ENCODE data around the gene SDF2L1.
"Not testable (repeated sequence)": the region's sequence is repeated elsewhere in the genome, so short reads cannot be mapped to it uniquely, and the experiment has no call there.

The SDF2L1 gene

DNA sequence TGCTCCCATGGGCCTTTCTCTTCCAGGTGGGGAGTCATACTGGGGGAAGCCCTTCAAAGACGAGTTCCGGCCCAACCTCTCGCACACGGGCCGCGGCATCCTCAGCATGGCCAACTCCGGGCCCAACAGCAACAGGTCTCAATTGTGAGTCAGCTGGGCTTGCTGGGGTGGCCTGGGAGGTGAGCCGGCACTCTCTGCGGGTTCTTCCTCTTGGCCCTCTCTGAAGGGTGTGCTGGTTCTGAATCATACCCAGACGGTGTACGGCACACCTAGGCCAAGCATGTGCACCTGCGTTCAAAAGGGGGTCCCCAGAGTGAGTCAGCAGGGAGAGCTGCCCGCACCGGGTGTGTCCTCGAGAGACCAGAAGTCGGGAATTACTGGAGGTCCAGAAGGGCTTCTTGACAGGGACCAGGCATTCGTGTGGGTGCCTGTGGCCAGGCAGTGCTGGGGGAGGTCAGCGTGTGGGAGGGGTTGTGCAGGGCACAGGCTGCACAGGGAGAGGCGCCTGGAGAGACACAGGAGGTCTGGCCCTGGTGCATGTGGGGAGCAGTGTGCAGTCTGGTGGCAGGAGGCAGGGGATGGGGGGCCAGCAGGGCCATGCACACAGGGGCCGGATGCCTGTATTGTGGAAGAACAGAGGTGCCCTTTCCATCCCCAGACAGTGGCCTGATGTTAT lies 46.7 kb downstream of the SDF2L1 start:
- no peak for DNase-seq

DNA sequence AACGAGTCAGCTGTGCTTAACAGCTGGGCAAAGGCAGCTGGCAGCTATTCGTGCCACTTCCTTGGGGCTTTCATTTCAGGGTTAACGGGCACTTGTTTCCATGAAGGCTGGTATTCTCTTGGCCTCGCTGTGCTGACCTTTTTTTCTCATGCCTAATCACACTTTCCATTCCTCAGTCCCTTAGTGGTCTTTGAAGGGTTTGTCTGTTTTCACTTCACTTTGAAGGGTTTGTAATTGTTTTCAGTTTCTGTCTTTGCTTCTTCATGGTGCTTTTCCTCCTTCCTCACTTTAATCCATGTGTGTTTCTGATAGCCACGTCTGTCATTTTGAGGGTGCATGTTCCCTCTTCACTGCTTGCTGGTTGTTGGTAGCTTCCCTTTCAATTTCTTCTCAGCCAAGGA lies 48.3 kb downstream of the SDF2L1 start:
- DNase-seq, result no peak

DNA sequence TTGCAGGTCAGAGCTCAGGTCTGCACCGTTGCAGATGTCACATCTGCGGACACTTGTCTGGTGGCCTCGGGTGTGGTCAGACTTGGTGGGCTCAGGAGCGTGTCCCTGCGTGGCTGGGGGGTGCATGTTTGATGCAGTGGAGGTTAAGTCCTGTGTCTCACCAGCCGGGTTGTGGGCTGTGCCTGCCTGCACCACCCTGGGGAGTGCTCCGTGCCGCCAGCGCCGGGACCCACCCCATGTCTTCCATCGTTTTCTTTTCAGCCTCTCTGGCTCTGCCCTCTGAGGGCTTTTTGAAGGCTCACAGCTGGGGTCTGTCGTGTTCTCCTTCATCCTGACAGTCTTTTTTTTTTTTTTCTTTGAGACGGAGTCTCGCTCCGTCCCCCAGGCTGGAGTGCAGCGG lies 49.7 kb downstream of the SDF2L1 start:
- no peak for DNase-seq

DNA sequence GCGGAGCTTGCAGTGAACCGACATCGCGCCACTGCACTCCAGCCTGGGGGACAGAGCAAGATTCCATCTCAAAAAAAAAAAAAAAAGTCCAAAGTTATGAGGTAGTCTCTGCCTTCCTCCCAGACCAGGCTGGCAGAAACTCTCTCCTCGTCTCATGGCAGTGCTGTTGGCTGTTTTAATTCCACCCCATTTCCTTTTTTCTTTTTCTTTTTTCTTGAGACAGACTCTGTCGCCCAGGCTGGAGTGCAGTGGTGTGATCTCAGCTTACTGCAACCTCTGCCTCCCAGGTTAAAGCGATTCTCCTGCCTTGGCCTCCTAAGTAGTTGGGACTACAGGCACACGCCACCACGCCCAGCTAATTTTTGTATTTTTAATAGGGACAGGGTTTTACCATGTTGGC lies 50.8 kb downstream of the SDF2L1 start:
- DNase-seq, result not testable (repeated sequence)

DNA sequence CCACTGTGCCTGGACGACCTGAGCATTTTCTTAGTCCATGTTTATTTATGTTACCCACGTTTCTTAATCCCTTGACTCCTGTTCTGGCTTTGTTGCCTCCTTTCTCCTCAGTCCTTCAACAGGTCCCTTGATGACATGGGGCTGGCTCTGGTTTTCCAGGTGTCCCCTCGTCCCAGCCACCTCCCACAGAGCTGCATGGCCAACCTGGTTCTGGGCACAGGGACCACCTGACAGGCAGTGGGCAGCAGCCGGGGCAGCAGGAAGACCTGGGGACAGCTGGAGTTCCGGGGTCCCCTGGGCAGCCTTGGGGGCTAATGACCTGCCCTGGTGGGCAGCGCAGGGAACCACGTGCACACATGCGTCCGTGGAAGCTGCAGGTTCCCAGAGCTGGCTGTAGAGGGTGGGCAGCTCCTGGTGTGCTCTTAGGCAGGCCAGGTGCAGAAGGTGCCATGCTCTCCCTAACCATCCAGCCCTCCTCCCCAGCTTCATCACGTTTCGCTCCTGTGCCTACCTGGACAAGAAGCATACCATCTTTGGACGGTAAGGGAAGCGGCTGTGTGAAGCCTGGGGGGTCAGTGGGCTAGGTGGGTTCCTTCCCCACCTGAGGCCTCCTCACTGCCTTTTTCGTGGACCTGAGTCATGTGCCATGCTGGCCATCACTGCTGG lies 51.4 kb downstream of the SDF2L1 start:
- DNase-seq, result no peak
